Raji (cell line): ENCODE measurements around the gene AUP1.

ENCODE experiments used
- POLR2A ChIP-seq: IDR thresholded peaks from 2 replicates; pipeline ENCODE4 v1.6.1; 2011; ENCODE audit warnings: low read depth, low read length, control low read depth; ENCODE audit not compliant: insufficient read depth

Gene AUP1

GRCh38 chr2:74564222-74564621 is 34.7 kb upstream of the AUP1 start:
- TF ChIP-seq POLR2A: no peak

- TF ChIP-seq POLR2A: no peak
Observed at GRCh38 chr2:74562126-74562775, 32.7 kb upstream of the AUP1 start.

- TF ChIP-seq POLR2A: no peak
Observed at GRCh38 chr2:74560591-74560990, 31.1 kb upstream of the AUP1 start.

GRCh38 chr2:74559912-74560311 is 30.4 kb upstream of the AUP1 start:
- no peak for TF ChIP-seq POLR2A

- no peak for TF ChIP-seq POLR2A
Observed at GRCh38 chr2:74558284-74559230, 29.1 kb upstream of the AUP1 start.

- no peak for TF ChIP-seq POLR2A
Observed at GRCh38 chr2:74556831-74557370, 27.4 kb upstream of the AUP1 start.

- no peak for TF ChIP-seq POLR2A
Observed at GRCh38 chr2:74556159-74556558, 26.7 kb upstream of the AUP1 start.

- no peak for TF ChIP-seq POLR2A
Observed at GRCh38 chr2:74555610-74556103, 26.2 kb upstream of the AUP1 start.

GRCh38 chr2:74554820-74555531 is 25.5 kb upstream of the AUP1 start:
- no peak for TF ChIP-seq POLR2A

- TF ChIP-seq POLR2A: 0 out of 2 replicates have a peak, but pooled peaks have one; percentile 21
Observed at GRCh38 chr2:74553892-74554819, 24.6 kb upstream of the AUP1 start, which contains the start of the genes DOK1 and LOXL3. Gene DOK1 (plus strand): TSS chr2:74554720. CDS start chr2:74554755, 35 bp downstream. Gene LOXL3 (minus strand): TSS chr2:74553942. CDS start chr2:74552634, 1,308 bp downstream.

- no peak for TF ChIP-seq POLR2A
Observed at GRCh38 chr2:74552914-74553811, 23.7 kb upstream of the AUP1 start.

GRCh38 chr2:74551942-74552913 is 22.7 kb upstream of the AUP1 start:
- TF ChIP-seq POLR2A: no peak
